ENCODE data around the gene ZBTB6. TPM values are rescaled to one million over a fixed set of nuclear protein-coding genes. Genes with fewer than 3 reads are reported as not detected.

The ZBTB6 gene
- 10 to 100 TPM in 1 of 2 experiments, 1 to 10 TPM in 1; 9.6 to 10.5 TPM for total RNA-seq

- H3K27me3 Mint-ChIP-seq, result no peaks in the 10 kb centered on the region
- peak within 1 kb of the TSS; percentile 91 for H3K4me3 Mint-ChIP-seq
- H3K36me3 Mint-ChIP-seq, result peaks cover 26% of the 10 kb centered on the region
- H3K4me1 Mint-ChIP-seq, result peaks cover 17% of the 10 kb centered on the region
- H3K27ac Mint-ChIP-seq, result peak within 1 kb of the TSS; percentile 96
- peak; percentile 78 for DNase-seq
- no peaks in the 10 kb centered on the region for H3K9me3 Mint-ChIP-seq
Measured at GRCh38 chr9:122912964-122913673, at the start of gene ZBTB6. Gene ZBTB6 (minus strand): TSS chr9:122913323. CDS start chr9:122912072, 1,251 bp downstream.

GRCh38 chr9:122961139-122961538, 48.0 kb upstream of the ZBTB6 start:
- no peak overlapping the region for H3K27ac Mint-ChIP-seq
- H3K4me3 Mint-ChIP-seq, result no peak overlapping the region
- H3K27me3 Mint-ChIP-seq, result no peaks in the 10 kb centered on the region
- no peaks in the 10 kb centered on the region for H3K4me1 Mint-ChIP-seq
- DNase-seq, result no peak
- peaks cover 30% of the 10 kb centered on the region for H3K36me3 Mint-ChIP-seq
- peaks cover 2% of the 10 kb centered on the region for H3K9me3 Mint-ChIP-seq

- Mint-ChIP-seq H3K4me3 (no peak overlapping the region), H3K27me3 (no peaks in the 10 kb centered on the region), H3K4me1 (peaks cover 19% of the 10 kb centered on the region)
Measured at GRCh38 chr9:122955961-122956360, 42.8 kb upstream of the ZBTB6 start.

GRCh38 chr9:122954253-122954691, 41.1 kb upstream of the ZBTB6 start:
- Mint-ChIP-seq H3K27me3 (no peaks in the 10 kb centered on the region), H3K9me3 (no peaks in the 10 kb centered on the region), H3K27ac (no peak overlapping the region), H3K36me3 (peaks cover 7% of the 10 kb centered on the region), H3K4me1 (peaks cover 29% of the 10 kb centered on the region), H3K4me3 (no peak overlapping the region)
- no peak for DNase-seq

More at GRCh38 chr9:122955961-122956360, 42.8 kb upstream of the ZBTB6 start:
- DNase-seq, result no peak
- H3K36me3 Mint-ChIP-seq, result peaks cover 22% of the 10 kb centered on the region
- H3K27ac Mint-ChIP-seq, result no peak overlapping the region
- H3K9me3 Mint-ChIP-seq, result peaks cover 2% of the 10 kb centered on the region

- peaks cover 51% of the 10 kb centered on the region for H3K4me1 Mint-ChIP-seq
- H3K36me3 Mint-ChIP-seq, result peaks cover 6% of the 10 kb centered on the region
- H3K27ac Mint-ChIP-seq, result no peak overlapping the region
Measured at GRCh38 chr9:122951056-122951455, 37.9 kb upstream of the ZBTB6 start.

GRCh38 chr9:122950263-122950662, 37.1 kb upstream of the ZBTB6 start:
- H3K36me3 Mint-ChIP-seq, result peaks cover 8% of the 10 kb centered on the region
- no peak overlapping the region for H3K4me3 Mint-ChIP-seq
- DNase-seq, result no peak
- peaks cover 56% of the 10 kb centered on the region for H3K4me1 Mint-ChIP-seq
- H3K27me3 Mint-ChIP-seq, result no peaks in the 10 kb centered on the region
- H3K9me3 Mint-ChIP-seq, result no peaks in the 10 kb centered on the region
- no peak overlapping the region for H3K27ac Mint-ChIP-seq

More at GRCh38 chr9:122951056-122951455, 37.9 kb upstream of the ZBTB6 start:
- no peaks in the 10 kb centered on the region for H3K9me3 Mint-ChIP-seq
- no peaks in the 10 kb centered on the region for H3K27me3 Mint-ChIP-seq
- H3K4me3 Mint-ChIP-seq, result no peak overlapping the region
- no peak for DNase-seq

- Mint-ChIP-seq H3K4me1 (peaks cover 56% of the 10 kb centered on the region), H3K27ac (no peak overlapping the region), H3K4me3 (no peak overlapping the region), H3K9me3 (no peaks in the 10 kb centered on the region), H3K36me3 (peaks cover 8% of the 10 kb centered on the region), H3K27me3 (no peaks in the 10 kb centered on the region)
- DNase-seq, result no peak
Measured at GRCh38 chr9:122949696-122950095, 36.6 kb upstream of the ZBTB6 start.

GRCh38 chr9:122948313-122948712, 35.2 kb upstream of the ZBTB6 start:
- Mint-ChIP-seq H3K9me3 (no peaks in the 10 kb centered on the region), H3K36me3 (peaks cover 12% of the 10 kb centered on the region), H3K4me1 (peaks cover 50% of the 10 kb centered on the region), H3K4me3 (peak overlapping the region; percentile 15), H3K27me3 (no peaks in the 10 kb centered on the region), H3K27ac (peak overlapping the region; percentile 66)
- no peak for DNase-seq

GRCh38 chr9:122946461-122947005, 33.4 kb upstream of the ZBTB6 start:
- no peak overlapping the region for H3K4me3 Mint-ChIP-seq
- DNase-seq, result no peak
- H3K27me3 Mint-ChIP-seq, result no peaks in the 10 kb centered on the region
- peaks cover 12% of the 10 kb centered on the region for H3K36me3 Mint-ChIP-seq
- no peaks in the 10 kb centered on the region for H3K9me3 Mint-ChIP-seq
- no peak overlapping the region for H3K27ac Mint-ChIP-seq
- peaks cover 56% of the 10 kb centered on the region for H3K4me1 Mint-ChIP-seq

GRCh38 chr9:122944960-122945888, 32.1 kb upstream of the ZBTB6 start:
- H3K9me3 Mint-ChIP-seq, result no peaks in the 10 kb centered on the region
- no peak for DNase-seq
- H3K27ac Mint-ChIP-seq, result peak overlapping the region; percentile 40
- no peak overlapping the region for H3K4me3 Mint-ChIP-seq
- peaks cover 56% of the 10 kb centered on the region for H3K4me1 Mint-ChIP-seq
- H3K27me3 Mint-ChIP-seq, result no peaks in the 10 kb centered on the region
- peaks cover 13% of the 10 kb centered on the region for H3K36me3 Mint-ChIP-seq

- Mint-ChIP-seq H3K4me1 (peaks cover 31% of the 10 kb centered on the region), H3K36me3 (peaks cover 10% of the 10 kb centered on the region), H3K27ac (peak overlapping the region; percentile 91), H3K27me3 (no peaks in the 10 kb centered on the region), H3K4me3 (peak overlapping the region; percentile 98), H3K9me3 (no peaks in the 10 kb centered on the region)
- no peak for DNase-seq
Measured at GRCh38 chr9:122941582-122942234, 28.6 kb upstream of the ZBTB6 start.

GRCh38 chr9:122940749-122941581, 27.8 kb upstream of the ZBTB6 start, which contains the start of gene RABGAP1:
Gene RABGAP1 (plus strand): TSS chr9:122941020. CDS start chr9:122957060, 16,040 bp downstream.
- Mint-ChIP-seq H3K4me1 (peaks cover 31% of the 10 kb centered on the region), H3K36me3 (peaks cover 14% of the 10 kb centered on the region), H3K27me3 (no peaks in the 10 kb centered on the region), H3K4me3 (peak within 1 kb of the TSS; percentile 98), H3K27ac (peak within 1 kb of the TSS; percentile 91), H3K9me3 (no peaks in the 10 kb centered on the region)
- DNase-seq, result peak; percentile 96

- Mint-ChIP-seq H3K4me3 (peak overlapping the region; percentile 98), H3K9me3 (no peaks in the 10 kb centered on the region), H3K27me3 (no peaks in the 10 kb centered on the region), H3K4me1 (peaks cover 26% of the 10 kb centered on the region), H3K36me3 (peaks cover 12% of the 10 kb centered on the region), H3K27ac (peak overlapping the region; percentile 70)
- DNase-seq, result no peak
Measured at GRCh38 chr9:122940454-122940748, 27.3 kb upstream of the ZBTB6 start.

- no peak for DNase-seq
- no peak overlapping the region for H3K4me3 Mint-ChIP-seq
- no peaks in the 10 kb centered on the region for H3K9me3 Mint-ChIP-seq
- peaks cover 12% of the 10 kb centered on the region for H3K36me3 Mint-ChIP-seq
- no peak overlapping the region for H3K27ac Mint-ChIP-seq
- H3K4me1 Mint-ChIP-seq, result peaks cover 20% of the 10 kb centered on the region
- no peaks in the 10 kb centered on the region for H3K27me3 Mint-ChIP-seq
Measured at GRCh38 chr9:122939601-122940000, 26.5 kb upstream of the ZBTB6 start.
